Gastrocnemius medialis (tissue), 4 donors: ENCODE results near the gene SRPK2. TPM values are rescaled to one million over a fixed set of nuclear protein-coding genes. Genes with fewer than 3 reads are reported as not detected.

Source experiments
- ATAC-seq, 2 donors: fragments of 150-250 bp; one replicate each; pipeline ENCODE4 v1.9.1; 2016
- DNase-seq, 2 donors: peaks; one replicate each; pipeline ENCODE4 v3.0.0-alpha.2; 2019
- H3K27ac ChIP-seq, 4 donors: fragments of 200-600 bp; sonication (generic); 1 replicate in 1 of 4; 2 replicates in 3 of 4; pipeline ENCODE4 v1.5.1; 2016 to 2018; ENCODE audit warnings: mild to moderate bottlenecking in 2 of 4, moderate library complexity in 1 of 4
- H3K27me3 ChIP-seq, 3 donors: fragments of 200-600 bp; sonication (generic) in 2 of 3; 1 replicate in 1 of 3; 2 replicates in 2 of 3; pipeline versions ENCODE4 v1.5.1 to v1.6.0; 2016 to 2019; ENCODE audit warnings: mild to moderate bottlenecking in 1 of 3, moderate library complexity in 1 of 3
- H3K36me3 ChIP-seq, 2 donors: fragments of 200-600 bp; sonication (generic) in 1 of 2; one replicate each; pipeline ENCODE4 v1.5.1; 2017 to 2018
- H3K4me1 ChIP-seq, 2 donors: fragments of 200-600 bp; sonication (generic) in 1 of 2; one replicate each; pipeline ENCODE4 v1.5.1; 2016 to 2017; ENCODE audit warnings: mild to moderate bottlenecking in 2 of 2
- H3K4me3 ChIP-seq, 4 donors: fragments of 200-600 bp; sonication (generic) in 3 of 4; 1 replicate in 1 of 4; 2 replicates in 3 of 4; pipeline ENCODE4 v1.5.1; 2016 to 2019; ENCODE audit warnings: mild to moderate bottlenecking in 2 of 4
- H3K9me3 ChIP-seq, 3 donors: fragments of 200-600 bp; sonication (generic) in 2 of 3; 1 replicate in 1 of 3; 2 replicates in 2 of 3; pipeline ENCODE4 v1.5.1; 2016 to 2019
- POLR2A ChIP-seq, 2 donors: fragments of 450-650 bp; IDR thresholded peaks; one replicate each; pipeline ENCODE4 v1.6.1; 2017; ENCODE audit warnings: antibody characterized with exemption in 2 of 2, mild to moderate bottlenecking in 2 of 2, moderate library complexity in 2 of 2
- in situ Hi-C, 4 donors: fragments of 200-750 bp; cut with MboI; loops; one replicate each; pipeline versions ENCODE4 v1.15.0 to v1.8.0; 2017; ENCODE audit warnings: low sequenced_read_pairs in 4 of 4
- intact Hi-C: fragments of 100-400 bp; cut with DNase I; formaldehyde crosslinking; loops from one replicate; pipeline ENCODE4 v1.15.1; 2023; ENCODE audit warnings: low total_unique reads
- total RNA-seq, 4 donors: library from RNA; depleted of rRNA; stranded (reverse); fragments of >200 nt; gene quantifications; one replicate each; pipeline versions ENCODE4 v1.1.0 to v1.2.3, GENCODE V29; 2016
- TF ChIP-seq, protein P1 (sequence below), 5 experiments: fragments of 450-650 bp in 3 of 5; fragments of 200-600 bp in 2 of 5; sonication (generic) in 2 of 5; IDR thresholded peaks in 4 of 5; conservative IDR thresholded peaks in 1 of 5; 1 replicate in 4 of 5; 2 replicates in 1 of 5; pipeline ENCODE4 v1.5.1; 2016 to 2019; ENCODE audit warnings: antibody characterized with exemption in 5 of 5, mild to moderate bottlenecking in 3 of 5, moderate library complexity in 3 of 5

Gene SRPK2
- total RNA-seq, 4 donors from 2014 or later, result 18.1 to 49.0 (median 21.3) TPM

DNA sequence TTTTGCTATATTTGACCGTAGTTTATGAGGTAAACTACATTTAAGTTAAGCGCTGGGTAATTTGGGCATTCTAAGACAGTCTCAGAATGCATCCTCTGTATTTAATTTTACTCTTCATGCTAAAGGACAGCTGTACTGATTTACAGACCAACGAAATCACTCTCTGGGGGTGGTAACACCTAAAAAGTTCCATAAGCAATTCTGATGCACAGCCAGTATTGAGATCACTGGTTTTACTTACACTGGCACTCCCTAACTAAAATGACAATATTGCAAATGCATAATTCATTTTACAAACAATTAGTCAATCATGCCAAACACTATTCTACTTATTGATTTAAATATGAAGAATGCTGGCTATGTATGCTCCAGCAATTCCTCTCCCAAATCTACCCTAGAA lies 102.3 kb downstream of the SRPK2 start:
- H3K36me3 ChIP-seq, result no peaks in the 10 kb centered on the region
- no peaks in the 10 kb centered on the region for H3K27me3 ChIP-seq
- intact Hi-C loops (no loop called here), in situ Hi-C loops (no loop called here)
- H3K4me1 ChIP-seq, result no peaks in the 10 kb centered on the region
- H3K27ac ChIP-seq, result no peak overlapping the region
- DNase-seq (no peak), ATAC-seq (no peak)
- no peak for TF ChIP-seq POLR2A (IDR thresholded peaks at IDR 0.05)
- TF ChIP-seq, protein P1, sequence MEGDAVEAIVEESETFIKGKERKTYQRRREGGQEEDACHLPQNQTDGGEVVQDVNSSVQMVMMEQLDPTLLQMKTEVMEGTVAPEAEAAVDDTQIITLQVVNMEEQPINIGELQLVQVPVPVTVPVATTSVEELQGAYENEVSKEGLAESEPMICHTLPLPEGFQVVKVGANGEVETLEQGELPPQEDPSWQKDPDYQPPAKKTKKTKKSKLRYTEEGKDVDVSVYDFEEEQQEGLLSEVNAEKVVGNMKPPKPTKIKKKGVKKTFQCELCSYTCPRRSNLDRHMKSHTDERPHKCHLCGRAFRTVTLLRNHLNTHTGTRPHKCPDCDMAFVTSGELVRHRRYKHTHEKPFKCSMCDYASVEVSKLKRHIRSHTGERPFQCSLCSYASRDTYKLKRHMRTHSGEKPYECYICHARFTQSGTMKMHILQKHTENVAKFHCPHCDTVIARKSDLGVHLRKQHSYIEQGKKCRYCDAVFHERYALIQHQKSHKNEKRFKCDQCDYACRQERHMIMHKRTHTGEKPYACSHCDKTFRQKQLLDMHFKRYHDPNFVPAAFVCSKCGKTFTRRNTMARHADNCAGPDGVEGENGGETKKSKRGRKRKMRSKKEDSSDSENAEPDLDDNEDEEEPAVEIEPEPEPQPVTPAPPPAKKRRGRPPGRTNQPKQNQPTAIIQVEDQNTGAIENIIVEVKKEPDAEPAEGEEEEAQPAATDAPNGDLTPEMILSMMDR (IDR thresholded peaks at IDR 0.05 in 4 of 5, conservative IDR thresholded peaks at IDR 0.05 in 1 of 5), result no peak
- H3K9me3 ChIP-seq, result no peaks in the 10 kb centered on the region
- H3K4me3 ChIP-seq, result no peak overlapping the region

DNA sequence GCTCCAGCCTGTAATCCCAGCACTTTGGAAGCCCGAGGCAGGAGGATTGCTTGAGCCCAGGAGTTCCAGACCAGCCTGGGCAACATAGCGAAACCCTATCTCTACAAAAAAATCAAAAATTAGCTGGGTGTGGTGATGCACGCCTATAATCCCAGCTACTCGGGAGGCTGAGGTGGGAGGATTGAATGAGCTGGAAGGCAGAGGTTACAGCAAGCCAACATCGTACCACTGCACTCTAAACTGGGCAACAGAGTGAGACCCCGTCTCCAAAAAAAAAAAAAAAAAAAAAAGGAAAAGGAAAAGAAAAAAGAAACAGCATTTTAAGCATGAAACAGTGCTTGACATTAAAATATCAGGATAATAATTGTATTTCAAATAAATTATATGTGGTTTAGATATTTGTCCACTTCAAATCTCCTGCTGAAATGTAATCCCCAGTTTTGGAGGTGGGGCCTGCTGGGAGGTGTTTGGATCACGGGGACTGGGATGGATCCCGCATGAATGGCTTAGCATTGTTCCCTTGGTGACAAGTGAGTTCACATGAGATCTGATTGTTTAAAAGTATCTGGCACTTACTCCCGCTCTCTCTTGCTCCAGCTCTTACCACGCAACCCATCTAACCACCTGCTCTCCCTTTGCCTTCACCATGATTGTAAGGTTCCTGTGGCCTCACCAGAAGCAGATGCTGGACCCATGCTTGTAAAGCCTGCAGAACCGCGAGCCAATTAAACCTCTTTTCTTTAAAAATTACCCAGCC lies 103.4 kb downstream of the SRPK2 start:
- TF ChIP-seq, protein P1 (IDR thresholded peaks at IDR 0.05 in 4 of 5, conservative IDR thresholded peaks at IDR 0.05 in 1 of 5), result no peak
- no peak for TF ChIP-seq POLR2A (IDR thresholded peaks at IDR 0.05)
- no peaks in the 10 kb centered on the region for H3K36me3 ChIP-seq
- intact Hi-C loops, result no loop called here
- no peaks in the 10 kb centered on the region for H3K27me3 ChIP-seq
- H3K27ac ChIP-seq, result no peak overlapping the region
- no peaks in the 10 kb centered on the region for H3K9me3 ChIP-seq
- in situ Hi-C loops, result no loop called here
- no peaks in the 10 kb centered on the region for H3K4me1 ChIP-seq
- ATAC-seq (no peak), DNase-seq (no peak)
- H3K4me3 ChIP-seq, result no peak overlapping the region

DNA sequence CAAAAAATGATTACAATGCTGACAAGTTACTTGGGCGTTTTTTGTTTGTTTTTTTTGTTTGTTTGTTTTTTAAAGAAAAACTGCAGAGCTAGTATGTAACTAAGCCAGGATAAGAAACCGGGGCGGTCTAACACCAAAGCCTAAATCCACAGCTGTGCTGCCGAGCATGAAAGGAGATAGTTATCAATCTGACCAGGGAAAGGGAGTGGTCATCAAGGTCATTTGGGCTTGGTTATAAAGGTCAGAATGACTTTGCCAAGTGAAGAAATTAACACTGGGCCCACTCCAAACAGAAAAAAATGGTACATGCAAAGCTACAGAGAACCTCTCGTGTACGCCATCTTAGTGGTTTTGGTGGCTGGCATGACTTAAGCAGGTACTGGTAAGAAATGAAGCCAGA lies 104.7 kb downstream of the SRPK2 start:
- in situ Hi-C loops (no loop called here), intact Hi-C loops (no loop called here)
- H3K27me3 ChIP-seq, result no peaks in the 10 kb centered on the region
- no peak overlapping the region for H3K4me3 ChIP-seq
- ATAC-seq, result no peak
- no peak for TF ChIP-seq POLR2A (IDR thresholded peaks at IDR 0.05)
- TF ChIP-seq, protein P1 (IDR thresholded peaks at IDR 0.05 in 4 of 5, conservative IDR thresholded peaks at IDR 0.05 in 1 of 5), result no peak
- no peak overlapping the region for H3K27ac ChIP-seq
- H3K4me1 ChIP-seq, result peaks cover 0 to 6% of the 10 kb centered on the region in 2 donors
- no peaks in the 10 kb centered on the region for H3K36me3 ChIP-seq
- no peak for DNase-seq
- H3K9me3 ChIP-seq, result no peaks in the 10 kb centered on the region

DNA sequence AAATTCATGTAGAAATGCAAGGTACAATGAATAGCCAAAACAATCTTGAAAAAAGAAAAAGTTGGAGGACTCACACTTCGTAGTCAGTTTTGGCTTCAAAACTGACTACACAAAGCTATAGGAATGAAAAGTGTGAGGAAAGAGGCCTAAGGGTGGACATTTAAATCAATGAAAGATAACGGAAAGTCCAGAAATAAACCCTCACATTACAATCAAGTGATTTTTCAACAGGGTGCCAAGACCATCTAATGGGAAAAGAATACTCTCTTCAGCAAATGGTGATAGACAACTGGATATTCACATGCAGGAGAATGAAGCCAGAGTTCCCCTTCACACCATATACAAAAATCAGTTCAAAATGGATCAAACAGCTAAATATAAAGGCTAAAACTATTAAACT lies 106.8 kb downstream of the SRPK2 start:
- Histone ChIP-seq H3K4me1 (peaks cover 0 to 6% of the 10 kb centered on the region in 2 donors), H3K9me3 (no peaks in the 10 kb centered on the region), H3K36me3 (no peaks in the 10 kb centered on the region), H3K4me3 (no peak overlapping the region), H3K27ac (no peak overlapping the region), H3K27me3 (no peaks in the 10 kb centered on the region)
- ATAC-seq (no peak), DNase-seq (no peak)
- in situ Hi-C loops, result no loop called here
- intact Hi-C loops, result no loop called here
- TF ChIP-seq, protein P1 (IDR thresholded peaks at IDR 0.05 in 4 of 5, conservative IDR thresholded peaks at IDR 0.05 in 1 of 5), result no peak
- no peak for TF ChIP-seq POLR2A (IDR thresholded peaks at IDR 0.05)

DNA sequence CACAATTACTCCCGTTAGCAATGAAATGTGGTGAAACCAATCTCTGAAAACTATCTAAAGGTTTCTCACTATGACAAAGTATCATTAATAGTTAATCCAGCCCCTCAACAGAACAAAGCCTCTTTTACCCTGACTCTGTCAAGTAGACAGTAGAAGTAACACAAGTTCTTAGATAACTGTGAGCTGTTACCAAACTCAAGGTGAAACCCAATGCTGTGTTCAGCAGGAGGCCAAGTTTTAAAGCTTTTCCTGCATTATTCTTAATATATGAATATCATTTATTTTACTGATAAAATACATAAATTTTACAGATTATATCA lies 109.1 kb downstream of the SRPK2 start:
- H3K27me3 ChIP-seq, result no peaks in the 10 kb centered on the region
- intact Hi-C loops (no loop called here), in situ Hi-C loops (no loop called here)
- DNase-seq, result no peak
- TF ChIP-seq, protein P1 (IDR thresholded peaks at IDR 0.05 in 4 of 5, conservative IDR thresholded peaks at IDR 0.05 in 1 of 5), result no peak
- no peak for TF ChIP-seq POLR2A (IDR thresholded peaks at IDR 0.05)
- no peak overlapping the region for H3K27ac ChIP-seq
- H3K4me3 ChIP-seq, result no peak overlapping the region
- H3K4me1 ChIP-seq, result peaks cover 0 to 6% of the 10 kb centered on the region in 2 donors
- no peak for ATAC-seq
- H3K9me3 ChIP-seq, result no peaks in the 10 kb centered on the region
- H3K36me3 ChIP-seq, result no peaks in the 10 kb centered on the region
